ENCODE measurements around the gene MAP3K15. TPM values are rescaled to one million over a fixed set of nuclear protein-coding genes. Genes with fewer than 3 reads are reported as not detected.
"Not testable (repeated sequence)": the region's sequence is repeated elsewhere in the genome, so short reads cannot be mapped to it uniquely, and the experiment has no call there.

The MAP3K15 gene
- total RNA-seq, 1 donor from 2014 or later, result not detected

GRCh38 chrX:19543020-19543715 lies 27.9 kb upstream of the MAP3K15 start:
- no peak for DNase-seq (ENCODE audit: low spot score)
- intact Hi-C loops (cut with DNase I), result loop anchor here (5.0 kb wide), 1 partner anchor 49 kb away; no protein-coding TSS in a partner anchor

- intact Hi-C loops (cut with DNase I), result loop anchor here (5.0 kb wide), 1 partner anchor 50 kb away; no protein-coding TSS in a partner anchor
- peak; percentile 58 for DNase-seq (ENCODE audit: low spot score)
Observed at GRCh38 chrX:19541931-19542330, 26.6 kb upstream of the MAP3K15 start.

GRCh38 chrX:19541196-19541595 lies 25.9 kb upstream of the MAP3K15 start:
- peak; percentile 29 for DNase-seq (ENCODE audit: low spot score)
- intact Hi-C loops (cut with DNase I), result loop anchor here (5.0 kb wide), 1 partner anchor 51 kb away; no protein-coding TSS in a partner anchor

- peak; percentile 22 for DNase-seq (ENCODE audit: low spot score)
- intact Hi-C loops (cut with DNase I), result loop anchor here (5.0 kb wide), 1 partner anchor 52 kb away; no protein-coding TSS in a partner anchor
Observed at GRCh38 chrX:19540076-19540475, 24.8 kb upstream of the MAP3K15 start.

GRCh38 chrX:19539665-19540064 lies 24.4 kb upstream of the MAP3K15 start:
- intact Hi-C loops (cut with DNase I), result loop anchor here (5.0 kb wide), 1 partner anchor 53 kb away; no protein-coding TSS in a partner anchor
- peak; percentile 1 for DNase-seq (ENCODE audit: low spot score)

- intact Hi-C loops (cut with DNase I), result no loop called here
- no peak for DNase-seq (ENCODE audit: low spot score)
Observed at GRCh38 chrX:19535476-19535875, 20.2 kb upstream of the MAP3K15 start.

- DNase-seq (ENCODE audit: low spot score), result no peak
- intact Hi-C loops (cut with DNase I), result loop anchor here (5.0 kb wide), 1 partner anchor 160 kb away; no protein-coding TSS in a partner anchor
Observed at GRCh38 chrX:19532709-19533108, 17.4 kb upstream of the MAP3K15 start.

GRCh38 chrX:19517965-19518364 lies 2.7 kb upstream of the MAP3K15 start:
- intact Hi-C loops (cut with DNase I), result no loop called here

GRCh38 chrX:19515615-19516105 lies 352 bp upstream of the MAP3K15 start:
- no peak for DNase-seq (ENCODE audit: low spot score)
- intact Hi-C loops (cut with DNase I), result no loop called here

More at GRCh38 chrX:19517965-19518364, 2.7 kb upstream of the MAP3K15 start:
- DNase-seq (ENCODE audit: low spot score), result no peak

GRCh38 chrX:19513383-19513782 lies 1.9 kb downstream of the MAP3K15 start:
- intact Hi-C loops (cut with DNase I), result no loop called here
- DNase-seq (ENCODE audit: low spot score), result no peak

GRCh38 chrX:19512961-19513360 lies 2.3 kb downstream of the MAP3K15 start:
- no peak for DNase-seq (ENCODE audit: low spot score)
- intact Hi-C loops (cut with DNase I), result no loop called here

- intact Hi-C loops (cut with DNase I), result no loop called here
- no peak for DNase-seq (ENCODE audit: low spot score)
Observed at GRCh38 chrX:19512359-19512758, 2.9 kb downstream of the MAP3K15 start.

- intact Hi-C loops (cut with DNase I); DNase-seq (ENCODE audit: low spot score): not testable (repeated sequence)
Observed at GRCh38 chrX:19511796-19512195, 3.5 kb downstream of the MAP3K15 start.

GRCh38 chrX:19496711-19497110 lies 18.6 kb downstream of the MAP3K15 start:
- no peak for DNase-seq (ENCODE audit: low spot score)
- intact Hi-C loops (cut with DNase I), result no loop called here

GRCh38 chrX:19487520-19488200 lies 27.6 kb downstream of the MAP3K15 start:
- intact Hi-C loops (cut with DNase I), result no loop called here
- DNase-seq (ENCODE audit: low spot score), result no peak

GRCh38 chrX:19479458-19479857 lies 35.9 kb downstream of the MAP3K15 start:
- intact Hi-C loops (cut with DNase I), result no loop called here
- DNase-seq (ENCODE audit: low spot score), result no peak

GRCh38 chrX:19468383-19468782 lies 46.9 kb downstream of the MAP3K15 start:
- DNase-seq (ENCODE audit: low spot score); intact Hi-C loops (cut with DNase I): not testable (repeated sequence)

GRCh38 chrX:19462879-19463278 lies 52.4 kb downstream of the MAP3K15 start:
- intact Hi-C loops (cut with DNase I), result no loop called here
- DNase-seq (ENCODE audit: low spot score), result no peak

- intact Hi-C loops (cut with DNase I), result no loop called here
- no peak for DNase-seq (ENCODE audit: low spot score)
Observed at GRCh38 chrX:19462231-19462630, 53.1 kb downstream of the MAP3K15 start.

GRCh38 chrX:19457662-19458061 lies 57.6 kb downstream of the MAP3K15 start:
- intact Hi-C loops (cut with DNase I), result no loop called here
- no peak for DNase-seq (ENCODE audit: low spot score)

- no peak for DNase-seq (ENCODE audit: low spot score)
- intact Hi-C loops (cut with DNase I), result no loop called here
Observed at GRCh38 chrX:19448077-19448476, 67.2 kb downstream of the MAP3K15 start.

All from cardiac septum (tissue), 1 donor.